ENCODE measurements around the gene NIF3L1. TPM values are rescaled to one million over a fixed set of nuclear protein-coding genes. Genes with fewer than 3 reads are reported as not detected.

The NIF3L1 gene
- total and polyA plus RNA-seq, 2 of the 13 experiments (the other 11 are each of a cell fraction or from before 2014, with no cell fraction given), result 67.9 to 75.2 TPM

GRCh38 chr2:200864176-200865034 lies 24.8 kb upstream of the NIF3L1 start, which contains the start of gene CLK1 (continued):
- TF ChIP-seq, protein P1, sequence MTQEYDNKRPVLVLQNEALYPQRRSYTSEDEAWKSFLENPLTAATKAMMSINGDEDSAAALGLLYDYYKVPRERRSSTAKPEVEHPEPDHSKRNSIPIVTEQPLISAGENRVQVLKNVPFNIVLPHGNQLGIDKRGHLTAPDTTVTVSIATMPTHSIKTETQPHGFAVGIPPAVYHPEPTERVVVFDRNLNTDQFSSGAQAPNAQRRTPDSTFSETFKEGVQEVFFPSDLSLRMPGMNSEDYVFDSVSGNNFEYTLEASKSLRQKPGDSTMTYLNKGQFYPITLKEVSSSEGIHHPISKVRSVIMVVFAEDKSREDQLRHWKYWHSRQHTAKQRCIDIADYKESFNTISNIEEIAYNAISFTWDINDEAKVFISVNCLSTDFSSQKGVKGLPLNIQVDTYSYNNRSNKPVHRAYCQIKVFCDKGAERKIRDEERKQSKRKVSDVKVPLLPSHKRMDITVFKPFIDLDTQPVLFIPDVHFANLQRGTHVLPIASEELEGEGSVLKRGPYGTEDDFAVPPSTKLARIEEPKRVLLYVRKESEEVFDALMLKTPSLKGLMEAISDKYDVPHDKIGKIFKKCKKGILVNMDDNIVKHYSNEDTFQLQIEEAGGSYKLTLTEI (CRISPR knock-in tag; conservative IDR thresholded peaks at IDR 0.05), result no peak
- peak; percentile 91 for TF ChIP-seq ZKSCAN8 (CRISPR knock-in tag; IDR thresholded peaks at IDR 0.05; ENCODE audit: borderline replicate concordance)
- TF ChIP-seq ATF7-NPFF (CRISPR knock-in tag; IDR thresholded peaks at IDR 0.05; ENCODE audit: low read depth), result peak; percentile 98
- TF ChIP-seq, protein P2, sequence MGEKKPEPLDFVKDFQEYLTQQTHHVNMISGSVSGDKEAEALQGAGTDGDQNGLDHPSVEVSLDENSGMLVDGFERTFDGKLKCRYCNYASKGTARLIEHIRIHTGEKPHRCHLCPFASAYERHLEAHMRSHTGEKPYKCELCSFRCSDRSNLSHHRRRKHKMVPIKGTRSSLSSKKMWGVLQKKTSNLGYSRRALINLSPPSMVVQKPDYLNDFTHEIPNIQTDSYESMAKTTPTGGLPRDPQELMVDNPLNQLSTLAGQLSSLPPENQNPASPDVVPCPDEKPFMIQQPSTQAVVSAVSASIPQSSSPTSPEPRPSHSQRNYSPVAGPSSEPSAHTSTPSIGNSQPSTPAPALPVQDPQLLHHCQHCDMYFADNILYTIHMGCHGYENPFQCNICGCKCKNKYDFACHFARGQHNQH (CRISPR knock-in tag; IDR thresholded peaks at IDR 0.05), result peak; percentile 97
- peak; percentile 95; the same call in 1 of the 2 replicates for TF ChIP-seq ZBTB4 (CRISPR knock-in tag; IDR thresholded peaks at IDR 0.05; ENCODE audit: borderline replicate concordance)
- TF ChIP-seq, protein P3, sequence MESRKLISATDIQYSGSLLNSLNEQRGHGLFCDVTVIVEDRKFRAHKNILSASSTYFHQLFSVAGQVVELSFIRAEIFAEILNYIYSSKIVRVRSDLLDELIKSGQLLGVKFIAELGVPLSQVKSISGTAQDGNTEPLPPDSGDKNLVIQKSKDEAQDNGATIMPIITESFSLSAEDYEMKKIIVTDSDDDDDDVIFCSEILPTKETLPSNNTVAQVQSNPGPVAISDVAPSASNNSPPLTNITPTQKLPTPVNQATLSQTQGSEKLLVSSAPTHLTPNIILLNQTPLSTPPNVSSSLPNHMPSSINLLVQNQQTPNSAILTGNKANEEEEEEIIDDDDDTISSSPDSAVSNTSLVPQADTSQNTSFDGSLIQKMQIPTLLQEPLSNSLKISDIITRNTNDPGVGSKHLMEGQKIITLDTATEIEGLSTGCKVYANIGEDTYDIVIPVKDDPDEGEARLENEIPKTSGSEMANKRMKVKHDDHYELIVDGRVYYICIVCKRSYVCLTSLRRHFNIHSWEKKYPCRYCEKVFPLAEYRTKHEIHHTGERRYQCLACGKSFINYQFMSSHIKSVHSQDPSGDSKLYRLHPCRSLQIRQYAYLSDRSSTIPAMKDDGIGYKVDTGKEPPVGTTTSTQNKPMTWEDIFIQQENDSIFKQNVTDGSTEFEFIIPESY (CRISPR knock-in tag; IDR thresholded peaks at IDR 0.05), result peak; percentile 82
- peak; percentile 93 for TF ChIP-seq ZNF574 (CRISPR knock-in tag; IDR thresholded peaks at IDR 0.05)
- peak; percentile 98 for TF ChIP-seq TGIF2 (CRISPR knock-in tag; IDR thresholded peaks at IDR 0.05)
- TF ChIP-seq ZNF331 (CRISPR knock-in tag; IDR thresholded peaks at IDR 0.05), result peak; percentile 94
- TF ChIP-seq ZNF367 (CRISPR knock-in tag; IDR thresholded peaks at IDR 0.05; ENCODE audit: borderline replicate concordance), result no peak; the same call in none of the 2 replicates
- peak; percentile 96 for TF ChIP-seq ZNF788 (CRISPR knock-in tag; IDR thresholded peaks at IDR 0.05; ENCODE audit: borderline replicate concordance)
- TF ChIP-seq PAWR (CRISPR knock-in tag; IDR thresholded peaks at IDR 0.05; ENCODE audit: borderline replicate concordance), result peak; percentile 97; the same call in 1 of the 2 replicates
- TF ChIP-seq MYC (CRISPR knock-in tag; IDR thresholded peaks at IDR 0.05; ENCODE audit: borderline replicate concordance), result peak; percentile 93
